Panc1 (cell line): ENCODE data around the gene THADA. TPM values are rescaled to one million over a fixed set of nuclear protein-coding genes. Genes with fewer than 3 reads are reported as not detected.

Experiments
- ATAC-seq: fragments of 200-7000 bp; cut with Tn5 transposase; 2 replicates; pipeline ENCODE4 v1.9.1; 2020; ENCODE audit warnings: mild to moderate bottlenecking, moderate library complexity
- BruUV-seq: library from RNA; stranded (reverse); fragments of 400-500 nt; replicated peaks from 2 replicates; lab custom pipeline; 2021; lab: Mats Ljungman, UMichigan
- CTCF ChIA-PET: fragments of 300-600 bp; sonication (Branson Sonifier 250); formaldehyde crosslinking; loops from one replicate; lab custom pipeline; 2022; ENCODE audit warnings: antibody characterized with exemption; lab: Charles Lee
- POLR2A ChIA-PET: fragments of 300-600 bp; sonication (Branson Sonifier 250); formaldehyde crosslinking; loops from one replicate; lab custom pipeline; 2022; ENCODE audit warnings: antibody characterized with exemption; lab: Charles Lee
- DNase-seq: peaks from one replicate; pipeline ENCODE4 v3.0.0-alpha.2; 2010; ENCODE audit warnings: low read depth, low spot score
- H3K27ac ChIP-seq: 2 replicates; pipeline ENCODE4 v1.5.1; 2011; ENCODE audit warnings: mild to moderate bottlenecking, low read length, inconsistent platforms
- H3K27me3 ChIP-seq: fragments of 200-500 bp; sonication (Bioruptor generic); 2 replicates; pipeline ENCODE4 v1.6.0; 2014; ENCODE audit warnings: low read length, inconsistent platforms; ENCODE audit not compliant: control insufficient read depth, insufficient read depth
- H3K36me3 ChIP-seq: fragments of 200-500 bp; sonication (Bioruptor generic); 2 replicates; pipeline ENCODE4 v1.5.1; 2014; ENCODE audit warnings: inconsistent platforms, mild to moderate bottlenecking, low read length, moderate library complexity; ENCODE audit not compliant: control insufficient read depth, insufficient read depth
- H3K4me1 ChIP-seq: 2 replicates; pipeline ENCODE4 v1.5.1; 2011; ENCODE audit warnings: inconsistent platforms, mild to moderate bottlenecking, low read length, moderate library complexity; ENCODE audit not compliant: control insufficient read depth, insufficient read depth
- H3K4me3 ChIP-seq, 2 experiments: 2 replicates each; pipeline ENCODE4 v1.5.1; 2011 to 2012; ENCODE audit warnings: low read depth in 2 of 2, low read length in 2 of 2, mild to moderate bottlenecking in 2 of 2, inconsistent platforms in 1 of 2, moderate library complexity in 1 of 2
- H3K9me3 ChIP-seq: fragments of 200-500 bp; sonication (Bioruptor generic); 2 replicates; pipeline ENCODE4 v1.5.1; 2014; ENCODE audit warnings: low read depth, mild to moderate bottlenecking, inconsistent platforms, low read length, moderate library complexity; ENCODE audit not compliant: control insufficient read depth, insufficient read depth
- POLR2AphosphoS5 ChIP-seq: IDR thresholded peaks from 2 replicates; pipeline ENCODE4 v1.6.1; 2012; ENCODE audit warnings: mild to moderate bottlenecking, low read depth, low read length, moderate library complexity
- SIN3A ChIP-seq: IDR thresholded peaks from 2 replicates; pipeline ENCODE4 v1.6.1; 2012; ENCODE audit warnings: low read depth, mild to moderate bottlenecking, low read length, moderate library complexity, borderline replicate concordance; ENCODE audit not compliant: insufficient read depth
- TCF7L2 ChIP-seq: IDR thresholded peaks from 2 replicates; pipeline ENCODE4 v1.6.1; 2011; ENCODE audit warnings: mild to moderate bottlenecking, low read depth, low read length, inconsistent platforms
- in situ Hi-C: cut with HindIII; loops from 2 replicates; pipeline ENCODE4 v1.10.0; 2016; ENCODE audit warnings: low sequenced_read_pairs, low pct_unique_long_range_greater_than_20kb
- intact Hi-C: fragments of 100-400 bp; cut with micrococcal nuclease; formaldehyde crosslinking; loops from one replicate; pipeline ENCODE4 v1.10.0; 2022; ENCODE audit not compliant: unreplicated experiment
- total RNA-seq: library from RNA; stranded (reverse); gene quantifications from one replicate; pipeline ENCODE4 v1.2.1, GENCODE V29; 2021; ENCODE audit not compliant: unreplicated experiment
- TF ChIP-seq, protein P1 (sequence below): fragments of 450-650 bp; IDR thresholded peaks from 2 replicates; pipeline ENCODE4 v1.5.1; 2017; ENCODE audit warnings: mild to moderate bottlenecking
- TF ChIP-seq, protein P2 (sequence below), 2 experiments: IDR thresholded peaks; 2 replicates each; pipeline ENCODE4 v1.6.1; 2011 to 2012; ENCODE audit warnings: low read depth in 2 of 2, control low read depth in 1 of 2, low read length in 1 of 2, mild to moderate bottlenecking in 1 of 2, moderate library complexity in 1 of 2; ENCODE audit not compliant: insufficient read depth in 1 of 2

Gene THADA
- total RNA-seq, 1 experiment from 2014 or later: 37.2 TPM

DNA sequence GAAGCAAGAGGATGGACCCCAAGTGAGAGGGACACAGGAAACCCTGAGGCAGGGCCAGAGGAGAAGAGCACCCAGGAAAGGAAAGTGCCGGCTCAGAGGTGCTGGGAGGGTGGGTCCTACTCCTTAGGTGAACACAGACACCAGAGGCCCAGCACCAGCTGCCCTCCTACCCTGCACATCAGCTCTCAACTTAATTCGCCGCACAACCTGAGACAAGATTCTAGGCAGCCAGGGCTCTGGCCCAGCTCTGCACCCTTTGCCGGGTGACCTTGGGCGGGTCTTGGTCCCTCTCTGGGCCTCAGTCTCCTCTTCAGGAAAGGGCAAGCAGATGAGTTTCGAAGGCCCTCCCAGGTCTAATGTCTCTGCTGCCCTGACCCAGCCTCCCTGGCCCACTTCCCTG is 397.6 kb downstream of the THADA start:
- TF ChIP-seq SIN3A (no peak), POLR2AphosphoS5 (no peak), TCF7L2 (no peak)
- TF ChIP-seq, protein P1, sequence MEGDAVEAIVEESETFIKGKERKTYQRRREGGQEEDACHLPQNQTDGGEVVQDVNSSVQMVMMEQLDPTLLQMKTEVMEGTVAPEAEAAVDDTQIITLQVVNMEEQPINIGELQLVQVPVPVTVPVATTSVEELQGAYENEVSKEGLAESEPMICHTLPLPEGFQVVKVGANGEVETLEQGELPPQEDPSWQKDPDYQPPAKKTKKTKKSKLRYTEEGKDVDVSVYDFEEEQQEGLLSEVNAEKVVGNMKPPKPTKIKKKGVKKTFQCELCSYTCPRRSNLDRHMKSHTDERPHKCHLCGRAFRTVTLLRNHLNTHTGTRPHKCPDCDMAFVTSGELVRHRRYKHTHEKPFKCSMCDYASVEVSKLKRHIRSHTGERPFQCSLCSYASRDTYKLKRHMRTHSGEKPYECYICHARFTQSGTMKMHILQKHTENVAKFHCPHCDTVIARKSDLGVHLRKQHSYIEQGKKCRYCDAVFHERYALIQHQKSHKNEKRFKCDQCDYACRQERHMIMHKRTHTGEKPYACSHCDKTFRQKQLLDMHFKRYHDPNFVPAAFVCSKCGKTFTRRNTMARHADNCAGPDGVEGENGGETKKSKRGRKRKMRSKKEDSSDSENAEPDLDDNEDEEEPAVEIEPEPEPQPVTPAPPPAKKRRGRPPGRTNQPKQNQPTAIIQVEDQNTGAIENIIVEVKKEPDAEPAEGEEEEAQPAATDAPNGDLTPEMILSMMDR: no peak
- TF ChIP-seq, protein P2, sequence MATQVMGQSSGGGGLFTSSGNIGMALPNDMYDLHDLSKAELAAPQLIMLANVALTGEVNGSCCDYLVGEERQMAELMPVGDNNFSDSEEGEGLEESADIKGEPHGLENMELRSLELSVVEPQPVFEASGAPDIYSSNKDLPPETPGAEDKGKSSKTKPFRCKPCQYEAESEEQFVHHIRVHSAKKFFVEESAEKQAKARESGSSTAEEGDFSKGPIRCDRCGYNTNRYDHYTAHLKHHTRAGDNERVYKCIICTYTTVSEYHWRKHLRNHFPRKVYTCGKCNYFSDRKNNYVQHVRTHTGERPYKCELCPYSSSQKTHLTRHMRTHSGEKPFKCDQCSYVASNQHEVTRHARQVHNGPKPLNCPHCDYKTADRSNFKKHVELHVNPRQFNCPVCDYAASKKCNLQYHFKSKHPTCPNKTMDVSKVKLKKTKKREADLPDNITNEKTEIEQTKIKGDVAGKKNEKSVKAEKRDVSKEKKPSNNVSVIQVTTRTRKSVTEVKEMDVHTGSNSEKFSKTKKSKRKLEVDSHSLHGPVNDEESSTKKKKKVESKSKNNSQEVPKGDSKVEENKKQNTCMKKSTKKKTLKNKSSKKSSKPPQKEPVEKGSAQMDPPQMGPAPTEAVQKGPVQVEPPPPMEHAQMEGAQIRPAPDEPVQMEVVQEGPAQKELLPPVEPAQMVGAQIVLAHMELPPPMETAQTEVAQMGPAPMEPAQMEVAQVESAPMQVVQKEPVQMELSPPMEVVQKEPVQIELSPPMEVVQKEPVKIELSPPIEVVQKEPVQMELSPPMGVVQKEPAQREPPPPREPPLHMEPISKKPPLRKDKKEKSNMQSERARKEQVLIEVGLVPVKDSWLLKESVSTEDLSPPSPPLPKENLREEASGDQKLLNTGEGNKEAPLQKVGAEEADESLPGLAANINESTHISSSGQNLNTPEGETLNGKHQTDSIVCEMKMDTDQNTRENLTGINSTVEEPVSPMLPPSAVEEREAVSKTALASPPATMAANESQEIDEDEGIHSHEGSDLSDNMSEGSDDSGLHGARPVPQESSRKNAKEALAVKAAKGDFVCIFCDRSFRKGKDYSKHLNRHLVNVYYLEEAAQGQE (IDR thresholded peaks at IDR 0.05; ENCODE audit: insufficient read depth in 1 of 2, low read depth in 2 of 2, low read length in 1 of 2): no peak
- ATAC-seq (no peak), DNase-seq (no peak)
- intact Hi-C loops (no loop called here), in situ Hi-C loops (no loop called here)
- Histone ChIP-seq H3K9me3 (no peaks in the 10 kb centered on the region), H3K27me3 (no peaks in the 10 kb centered on the region), H3K4me1 (peaks cover 5% of the 10 kb centered on the region; the same call in 1 of the 2 replicates), H3K27ac (no peak overlapping the region), H3K4me3 (no peak overlapping the region), H3K36me3 (no peaks in the 10 kb centered on the region)
- ChIA-PET CTCF (no interaction called here), POLR2A (no interaction called here)
- BruUV-seq: no TSS peak

DNA sequence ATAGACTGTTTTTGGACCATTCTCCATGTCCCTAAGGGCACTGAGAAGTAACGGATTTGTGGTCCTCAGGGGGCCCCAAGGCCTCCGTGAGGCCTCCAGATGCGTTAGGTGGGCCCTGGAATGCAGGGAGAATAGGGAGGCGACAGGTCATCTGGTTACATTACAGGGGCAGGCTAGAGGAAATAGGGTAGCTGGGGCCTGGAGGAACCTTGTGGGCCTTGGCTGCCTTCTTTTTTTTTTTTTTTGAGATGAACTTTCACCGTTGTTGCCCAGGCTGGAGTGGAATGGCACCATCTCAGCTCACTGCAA is 398.3 kb downstream of the THADA start:
- CTCF ChIA-PET: no interaction called here
- no peaks in the 10 kb centered on the region for H3K9me3 ChIP-seq
- in situ Hi-C loops (no loop called here), intact Hi-C loops (no loop called here)
- POLR2A ChIA-PET: no interaction called here
- peaks cover 5% of the 10 kb centered on the region; the same call in 1 of the 2 replicates for H3K4me1 ChIP-seq
- no peak overlapping the region for H3K27ac ChIP-seq
- no peak for ATAC-seq
- no peak overlapping the region for H3K4me3 ChIP-seq
- no peak for DNase-seq
- TF ChIP-seq, protein P1: no peak
- TF ChIP-seq POLR2AphosphoS5: no peak
- no peak for TF ChIP-seq TCF7L2
- no peak for TF ChIP-seq SIN3A
- TF ChIP-seq, protein P2 (IDR thresholded peaks at IDR 0.05; ENCODE audit: insufficient read depth in 1 of 2, low read depth in 2 of 2, low read length in 1 of 2): no peak
- no peaks in the 10 kb centered on the region for H3K27me3 ChIP-seq
- no TSS peak for BruUV-seq
- H3K36me3 ChIP-seq: no peaks in the 10 kb centered on the region
